H9 (cell line): Measurements from ENCODE around the gene ADGRG7. TPM values are rescaled to one million over a fixed set of nuclear protein-coding genes. Genes with fewer than 3 reads are reported as not detected.

ENCODE experiments used
- DNase-seq: peaks from one replicate; pipeline ENCODE4 v3.0.0-alpha.2; 2017
- H2AFZ ChIP-seq: one replicate; pipeline ENCODE4 v1.6.1; 2013; ENCODE audit warnings: mild to moderate bottlenecking, low read length, control low read depth, moderate library complexity
- H2AK5ac ChIP-seq: 2 replicates; pipeline ENCODE4 v1.6.1; 2013; ENCODE audit warnings: low read length, control low read depth, mixed read lengths; ENCODE audit not compliant: insufficient read length
- H2BK120ac ChIP-seq: one replicate; pipeline ENCODE4 v1.6.1; 2013; ENCODE audit warnings: low read depth, mild to moderate bottlenecking, low read length, control low read depth, inconsistent platforms; ENCODE audit not compliant: poor library complexity, severe bottlenecking
- H2BK12ac ChIP-seq: 2 replicates; pipeline ENCODE4 v1.6.1; 2013; ENCODE audit warnings: low read length, control low read depth, mixed read lengths, low read depth; ENCODE audit not compliant: insufficient read length
- H2BK15ac ChIP-seq: 2 replicates; pipeline ENCODE4 v1.6.1; 2013; ENCODE audit warnings: low read depth, low read length, control low read depth
- H2BK20ac ChIP-seq: one replicate; pipeline ENCODE4 v1.6.1; 2013; ENCODE audit warnings: low read depth, mild to moderate bottlenecking, low read length, control low read depth, inconsistent platforms; ENCODE audit not compliant: poor library complexity, severe bottlenecking
- H2BK5ac ChIP-seq: 2 replicates; pipeline ENCODE4 v1.6.1; 2013; ENCODE audit warnings: low read length, control low read depth, mixed read lengths; ENCODE audit not compliant: insufficient read length
- H3K14ac ChIP-seq: 2 replicates; pipeline ENCODE4 v1.6.1; 2013; ENCODE audit warnings: low read length, control low read depth; ENCODE audit not compliant: insufficient read depth
- H3K18ac ChIP-seq: 2 replicates; pipeline ENCODE4 v1.6.1; 2013; ENCODE audit warnings: low read depth, mild to moderate bottlenecking, mixed read lengths, low read length, control low read depth; ENCODE audit not compliant: insufficient read length
- H3K23ac ChIP-seq: 2 replicates; pipeline ENCODE4 v1.6.1; 2013; ENCODE audit warnings: low read length, control low read depth, mixed read lengths, low read depth; ENCODE audit not compliant: insufficient read length
- H3K23me2 ChIP-seq: 2 replicates; pipeline ENCODE4 v1.6.1; 2013; ENCODE audit warnings: low read depth, mild to moderate bottlenecking, mixed read lengths, low read length, control low read depth; ENCODE audit not compliant: insufficient read length, poor library complexity, severe bottlenecking
- H3K27ac ChIP-seq: 2 replicates; pipeline ENCODE4 v1.5.1; 2013; ENCODE audit warnings: low read length, control low read depth, mixed read lengths, low read depth; ENCODE audit not compliant: insufficient read length
- H3K27me3 ChIP-seq: 2 replicates; pipeline ENCODE4 v1.6.1; 2013; ENCODE audit warnings: low read length, control low read depth, inconsistent platforms; ENCODE audit not compliant: insufficient read depth
- H3K4ac ChIP-seq: 2 replicates; pipeline ENCODE4 v1.6.1; 2013; ENCODE audit warnings: low read depth, mild to moderate bottlenecking, control low read depth, inconsistent platforms, low read length, moderate library complexity
- H3K4me1 ChIP-seq: 2 replicates; pipeline ENCODE4 v1.6.1; 2013; ENCODE audit warnings: low read length, control low read depth, inconsistent platforms; ENCODE audit not compliant: insufficient read depth
- H3K4me2 ChIP-seq: 2 replicates; pipeline ENCODE4 v1.6.1; 2013; ENCODE audit warnings: low read length, control low read depth, mixed read lengths; ENCODE audit not compliant: insufficient read length, insufficient read depth
- H3K56ac ChIP-seq: 2 replicates; pipeline ENCODE4 v1.6.1; 2013; ENCODE audit warnings: low read depth, mild to moderate bottlenecking, mixed read lengths, low read length, control low read depth; ENCODE audit not compliant: insufficient read length
- H3K79me1 ChIP-seq: 2 replicates; pipeline ENCODE4 v1.6.1; 2013; ENCODE audit warnings: low read depth, mild to moderate bottlenecking, moderate library complexity, low read length, control low read depth, inconsistent platforms; ENCODE audit not compliant: insufficient read depth, poor library complexity, severe bottlenecking
- H3K79me2 ChIP-seq: 2 replicates; pipeline ENCODE4 v1.6.1; 2013; ENCODE audit warnings: low read length, control low read depth, inconsistent platforms; ENCODE audit not compliant: insufficient read depth
- H3K9ac ChIP-seq: 2 replicates; pipeline ENCODE4 v1.6.1; 2013; ENCODE audit warnings: low read length, control low read depth, mixed read lengths; ENCODE audit not compliant: insufficient read length; ENCODE audit errors: extremely low read depth
- H3K9me3 ChIP-seq: one replicate; pipeline ENCODE4 v1.6.1; 2013; ENCODE audit warnings: low read depth, low read length, inconsistent platforms; ENCODE audit not compliant: control insufficient read depth
- H3T11ph ChIP-seq: one replicate; pipeline ENCODE4 v1.6.1; 2013; ENCODE audit warnings: mild to moderate bottlenecking, low read length, control low read depth, inconsistent platforms
- H4K20me1 ChIP-seq: one replicate; pipeline ENCODE4 v1.6.1; 2013; ENCODE audit not compliant: control insufficient read depth, insufficient read length, insufficient read depth
- H4K5ac ChIP-seq: 2 replicates; pipeline ENCODE4 v1.6.1; 2013; ENCODE audit warnings: low read depth, mild to moderate bottlenecking, mixed read lengths, low read length, control low read depth; ENCODE audit not compliant: insufficient read length
- H4K8ac ChIP-seq: replicated peaks from 2 replicates; pipeline ENCODE4 v1.6.1; 2013; ENCODE audit warnings: low read length, control low read depth, mixed read lengths, low read depth; ENCODE audit not compliant: insufficient read length
- H4K91ac ChIP-seq: 2 replicates; pipeline ENCODE4 v1.6.1; 2013; ENCODE audit warnings: low read depth, mild to moderate bottlenecking, moderate library complexity, mixed read lengths, low read length, control low read depth; ENCODE audit not compliant: insufficient read length
- H3K27ac Mint-ChIP-seq, 3 experiments: 2 replicates in 2 of 3; 3 replicates in 1 of 3; pipeline ENCODE4 v1.8.0; 2020 to 2021; ENCODE audit warnings: mixed read lengths in 3 of 3, mild to moderate bottlenecking in 1 of 3, moderate library complexity in 1 of 3
- H3K27me3 Mint-ChIP-seq: 2 replicates; pipeline ENCODE4 v1.8.0; 2021; ENCODE audit warnings: low read depth, mild to moderate bottlenecking, moderate library complexity, mixed read lengths
- H3K36me3 Mint-ChIP-seq, 3 experiments: 2 replicates in 2 of 3; 3 replicates in 1 of 3; pipeline ENCODE4 v1.8.0; 2020 to 2021; ENCODE audit warnings: low read depth in 3 of 3, mixed read lengths in 3 of 3; ENCODE audit not compliant: insufficient read depth in 1 of 3
- H3K4me1 Mint-ChIP-seq, 2 experiments: 2 replicates each; pipeline ENCODE4 v1.8.0; 2020; ENCODE audit warnings: mixed read lengths in 2 of 2
- H3K4me3 Mint-ChIP-seq, 2 experiments: 2 replicates in 1 of 2; 3 replicates in 1 of 2; pipeline ENCODE4 v1.8.0; 2020 to 2021; ENCODE audit warnings: mild to moderate bottlenecking in 2 of 2, mixed read lengths in 2 of 2, moderate library complexity in 1 of 2
- H3K9me3 Mint-ChIP-seq, 2 experiments: 2 replicates in 1 of 2; 3 replicates in 1 of 2; pipeline ENCODE4 v1.8.0; 2020; ENCODE audit warnings: mild to moderate bottlenecking in 2 of 2, mixed read lengths in 2 of 2, moderate library complexity in 1 of 2
- WGBS: extraction: QIAGEN DNeasy Blood & Tissue Kit; methylation state at CpG from one replicate; pipeline ENCODE4 v1.1.7; 2013; ENCODE audit warnings: missing lambda C conversion rate, low lambda C conversion rate, mixed read lengths; ENCODE audit not compliant: insufficient read length; ENCODE audit errors: extremely low coverage; 5-methylcytosine and 5-hydroxymethylcytosine counted together
- total RNA-seq: library from RNA; stranded (reverse); gene quantifications from 2 replicates; pipeline ENCODE4 v1.2.1, GENCODE V29; 2021
- TF ChIP-seq, protein P1 (sequence below): fragments of 200-600 bp; sonication (generic); conservative IDR thresholded peaks from 3 replicates; pipeline ENCODE4 v1.8.0; 2021; ENCODE audit warnings: antibody characterized with exemption, mild to moderate bottlenecking

ADGRG7 gene
- total RNA-seq, 1 experiment from 2014 or later, result not detected

DNA sequence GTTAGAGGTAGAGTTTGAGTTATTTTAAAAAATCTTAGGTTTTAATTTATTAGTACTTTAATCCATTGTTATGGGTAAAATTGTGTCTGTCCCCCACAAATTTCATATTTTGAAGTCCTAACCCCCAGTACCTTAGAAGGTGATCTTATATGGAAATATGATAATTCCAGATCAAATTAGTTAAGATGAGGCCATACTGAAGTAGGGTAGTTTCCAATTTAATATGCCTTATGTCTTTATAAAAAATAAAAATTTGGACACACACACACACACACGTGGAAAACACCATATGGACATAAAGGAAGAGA is 18.6 kb upstream of the ADGRG7 start:
- Mint-ChIP-seq H3K4me1 (peaks cover 3 to 4% of the 10 kb centered on the region in 2 experiments; a peak in 1 of 4 replicates), H3K27me3 (no peaks in the 10 kb centered on the region), H3K4me3 (no peak overlapping the region), H3K27ac (no peak overlapping the region), H3K9me3 (peaks cover 11 to 13% of the 10 kb centered on the region in 2 experiments; a peak in 4 of 5 replicates), H3K36me3 (peaks cover 7 to 8% (median 8%) of the 10 kb centered on the region in 3 experiments)
- Histone ChIP-seq H4K8ac (no peak overlapping the region), H2BK15ac (no peak overlapping the region), H3K4me2 (no peak overlapping the region), H2BK5ac (no peak overlapping the region), H2BK20ac (no peak overlapping the region), H3K56ac (no peak overlapping the region), H3K4ac (no peak overlapping the region), H3K23ac (no peak overlapping the region), H3K27ac (no peak overlapping the region), H3K9me3 (no peaks in the 10 kb centered on the region), H3K23me2 (no peaks in the 10 kb centered on the region), H2BK12ac (no peak overlapping the region), H3T11ph (no peak overlapping the region), H4K20me1 (no peaks in the 10 kb centered on the region), H3K9ac (no peak overlapping the region), H2BK120ac (no peak overlapping the region), H3K79me2 (no peaks in the 10 kb centered on the region), H3K18ac (no peak overlapping the region), H4K91ac (no peak overlapping the region), H2AFZ (no peak overlapping the region), H3K14ac (no peak overlapping the region), H2AK5ac (no peak overlapping the region), H4K5ac (no peak overlapping the region), H3K4me1 (no peaks in the 10 kb centered on the region), H3K27me3 (no peaks in the 10 kb centered on the region), H3K79me1 (no peaks in the 10 kb centered on the region)
- WGBS, result no CpG with 5 or more reads among the region's 1 CpG
- TF ChIP-seq, protein P1, sequence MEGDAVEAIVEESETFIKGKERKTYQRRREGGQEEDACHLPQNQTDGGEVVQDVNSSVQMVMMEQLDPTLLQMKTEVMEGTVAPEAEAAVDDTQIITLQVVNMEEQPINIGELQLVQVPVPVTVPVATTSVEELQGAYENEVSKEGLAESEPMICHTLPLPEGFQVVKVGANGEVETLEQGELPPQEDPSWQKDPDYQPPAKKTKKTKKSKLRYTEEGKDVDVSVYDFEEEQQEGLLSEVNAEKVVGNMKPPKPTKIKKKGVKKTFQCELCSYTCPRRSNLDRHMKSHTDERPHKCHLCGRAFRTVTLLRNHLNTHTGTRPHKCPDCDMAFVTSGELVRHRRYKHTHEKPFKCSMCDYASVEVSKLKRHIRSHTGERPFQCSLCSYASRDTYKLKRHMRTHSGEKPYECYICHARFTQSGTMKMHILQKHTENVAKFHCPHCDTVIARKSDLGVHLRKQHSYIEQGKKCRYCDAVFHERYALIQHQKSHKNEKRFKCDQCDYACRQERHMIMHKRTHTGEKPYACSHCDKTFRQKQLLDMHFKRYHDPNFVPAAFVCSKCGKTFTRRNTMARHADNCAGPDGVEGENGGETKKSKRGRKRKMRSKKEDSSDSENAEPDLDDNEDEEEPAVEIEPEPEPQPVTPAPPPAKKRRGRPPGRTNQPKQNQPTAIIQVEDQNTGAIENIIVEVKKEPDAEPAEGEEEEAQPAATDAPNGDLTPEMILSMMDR, result no peak; the same call in 2 of the 3 replicates
- DNase-seq, result no peak
